Spinal cord (tissue), 10 donors: Measurements from ENCODE around the gene SGMS1. TPM values are rescaled to one million over a fixed set of nuclear protein-coding genes. Genes with fewer than 3 reads are reported as not detected.
"Not testable (repeated sequence)": the region's sequence is repeated elsewhere in the genome, so short reads cannot be mapped to it uniquely, and the experiment has no call there.

Source experiments
- DNase-seq, 6 donors: peaks; one replicate each; pipeline versions ENCODE4 v3.0.0 to v3.0.0-alpha.2; 2013 to 2015; ENCODE audit warnings: low spot score in 6 of 6, low read depth in 4 of 6
- H3K27ac ChIP-seq: one replicate; pipeline ENCODE4 v1.5.1; 2013; ENCODE audit warnings: low read depth, low read length, control low read depth
- H3K27me3 ChIP-seq: one replicate; pipeline ENCODE4 v1.6.1; 2013; ENCODE audit warnings: low read length; ENCODE audit not compliant: control insufficient read depth, insufficient read depth
- H3K36me3 ChIP-seq: one replicate; pipeline ENCODE4 v1.6.1; 2013; ENCODE audit warnings: low read length; ENCODE audit not compliant: control insufficient read depth, insufficient read depth
- H3K4me1 ChIP-seq: one replicate; pipeline ENCODE4 v1.6.1; 2013; ENCODE audit warnings: low read length; ENCODE audit not compliant: control insufficient read depth, insufficient read depth
- H3K4me3 ChIP-seq: one replicate; pipeline ENCODE4 v1.5.1; 2013; ENCODE audit warnings: low read depth, low read length, control low read depth
- H3K9me3 ChIP-seq: one replicate; pipeline ENCODE4 v1.6.1; 2013; ENCODE audit warnings: low read length; ENCODE audit not compliant: control insufficient read depth, insufficient read depth
- WGBS: methylation state at CpG from one replicate; pipeline ENCODE4 v1.1.5; 2013; ENCODE audit warnings: missing lambda C conversion rate; ENCODE audit not compliant: insufficient coverage; 5-methylcytosine and 5-hydroxymethylcytosine counted together
- polyA plus RNA-seq, 2 donors: library from polyadenylated mRNA; unstranded; fragments of 120-200 nt; gene quantifications; one replicate each; pipeline ENCODE4 v1.2.1, GENCODE V29; 2013; ENCODE audit not compliant: insufficient read length in 2 of 2
- small RNA-seq: library from RNA; depleted of rRNA; stranded (forward); fragments of <200 nt; gene quantifications from one replicate; pipeline ENCODE3, GENCODE V24; 2014; ENCODE audit warnings: low replicate concordance
- total RNA-seq, 2 donors: library from RNA; depleted of rRNA in 1 of 2; stranded (reverse); fragments of 120-200 nt in 1 of 2; fragments of >200 nt in 1 of 2; gene quantifications; one replicate each; pipeline versions ENCODE4 v1.2.3 to v1.2.4, GENCODE V29; 2013 to 2014
- donor health status: healthy.

Gene SGMS1
- total and polyA plus RNA-seq, 4 donors = 24.5 to 57.2 (median 40.5) TPM

GRCh38 chr10:50275650-50276235 lies 348.0 kb downstream of the SGMS1 start:
- WGBS = 100% methylated on average over 1 of the region's 3 CpGs
- DNase-seq = peak in 1 of 6 donors; percentile 18
- Histone ChIP-seq H3K4me3 (no peak overlapping the region), H3K27me3 (no peaks in the 10 kb centered on the region), H3K4me1 (no peaks in the 10 kb centered on the region), H3K9me3 (no peaks in the 10 kb centered on the region), H3K36me3 (no peaks in the 10 kb centered on the region), H3K27ac (no peak overlapping the region)

GRCh38 chr10:50272531-50272930 lies 351.2 kb downstream of the SGMS1 start:
- DNase-seq = no peak
- Histone ChIP-seq H3K4me1 (no peaks in the 10 kb centered on the region), H3K36me3 (no peaks in the 10 kb centered on the region), H3K27me3 (no peaks in the 10 kb centered on the region), H3K9me3 (no peaks in the 10 kb centered on the region), H3K27ac (no peak overlapping the region), H3K4me3 (no peak overlapping the region)
- WGBS = 96% methylated on average over 4 of the region's 7 CpGs

GRCh38 chr10:50271564-50272250 lies 352.0 kb downstream of the SGMS1 start:
- H3K9me3 ChIP-seq = no peaks in the 10 kb centered on the region
- H3K27me3 ChIP-seq = no peaks in the 10 kb centered on the region
- DNase-seq = no peak
- no peaks in the 10 kb centered on the region for H3K4me1 ChIP-seq
- H3K27ac ChIP-seq = no peak overlapping the region
- WGBS = 100% methylated on average over 1 of the region's 3 CpGs
- no peaks in the 10 kb centered on the region for H3K36me3 ChIP-seq
- H3K4me3 ChIP-seq = no peak overlapping the region

GRCh38 chr10:50267877-50268276 lies 355.9 kb downstream of the SGMS1 start:
- H3K36me3 ChIP-seq, DNase-seq, H3K27ac ChIP-seq, H3K4me3 ChIP-seq, H3K27me3 ChIP-seq, H3K4me1 ChIP-seq, H3K9me3 ChIP-seq: not testable (repeated sequence)
- WGBS = no CpG with 5 or more reads among the region's 3 CpGs

GRCh38 chr10:50262625-50263024 lies 361.1 kb downstream of the SGMS1 start:
- DNase-seq, H3K27me3 ChIP-seq, H3K4me3 ChIP-seq, H3K9me3 ChIP-seq, H3K36me3 ChIP-seq, H3K27ac ChIP-seq, H3K4me1 ChIP-seq: not testable (repeated sequence)
- 69% methylated on average over 8 of the region's 10 CpGs for WGBS

GRCh38 chr10:50260791-50261281 lies 362.9 kb downstream of the SGMS1 start:
- Histone ChIP-seq H3K4me1 (no peaks in the 10 kb centered on the region), H3K27me3 (no peaks in the 10 kb centered on the region), H3K27ac (no peak overlapping the region), H3K36me3 (no peaks in the 10 kb centered on the region), H3K4me3 (no peak overlapping the region), H3K9me3 (no peaks in the 10 kb centered on the region)
- no peak for DNase-seq
- WGBS = 90% methylated on average over 2 of the region's 2 CpGs

Small RNAs within 50 kb of the gene (small RNA-seq; reads per million reads assigned to genes)
- gene RNU7-107P = not detected

Other genes starting within 250 kb of the SGMS1 start
- 1 to 10 TPM; 4.6 to 8.9 TPM for gene ASAH2B, start 116.0 kb upstream of the SGMS1 start, total RNA-seq
- 10 to 100 TPM; 10.6 to 14.2 TPM for gene ASAH2B, start 116.0 kb upstream of the SGMS1 start, polyA plus RNA-seq